Calu3 (cell line): ENCODE results near the gene HPS3. TPM values are rescaled to one million over a fixed set of nuclear protein-coding genes. Genes with fewer than 3 reads are reported as not detected.

ENCODE experiments used
- BruUV-seq: library from RNA; stranded (reverse); fragments of 400-500 nt; replicated peaks from 2 replicates; lab custom pipeline; 2021; lab: Mats Ljungman, UMichigan
- CTCF ChIA-PET: fragments of 300-600 bp; sonication (Branson Sonifier 250); formaldehyde crosslinking; loops from one replicate; lab custom pipeline; 2022; ENCODE audit warnings: antibody characterized with exemption; lab: Charles Lee
- DNase-seq: peaks from one replicate; pipeline ENCODE4 v3.0.0; 2022
- H3K27ac Mint-ChIP-seq: one replicate; pipeline ENCODE4 v1.8.0; 2022; ENCODE audit warnings: mixed read lengths; ENCODE audit not compliant: unreplicated experiment
- H3K27me3 Mint-ChIP-seq: one replicate; pipeline ENCODE4 v1.8.0; 2022; ENCODE audit warnings: mixed read lengths; ENCODE audit not compliant: unreplicated experiment
- H3K36me3 Mint-ChIP-seq: one replicate; pipeline ENCODE4 v1.8.0; 2022; ENCODE audit warnings: mild to moderate bottlenecking, moderate library complexity, mixed read lengths; ENCODE audit not compliant: insufficient read depth, unreplicated experiment
- H3K4me1 Mint-ChIP-seq: one replicate; pipeline ENCODE4 v1.8.0; 2022; ENCODE audit warnings: mild to moderate bottlenecking, low read depth, mixed read lengths; ENCODE audit not compliant: unreplicated experiment
- H3K4me3 Mint-ChIP-seq: one replicate; pipeline ENCODE4 v1.8.0; 2022; ENCODE audit warnings: mild to moderate bottlenecking, low read depth, moderate library complexity, mixed read lengths; ENCODE audit not compliant: unreplicated experiment
- H3K9me3 Mint-ChIP-seq: one replicate; pipeline ENCODE4 v1.8.0; 2022; ENCODE audit warnings: low read depth, mixed read lengths; ENCODE audit not compliant: unreplicated experiment
- CTCF ChIP-seq: fragments of 200-600 bp; IDR thresholded peaks from one replicate; pipeline ENCODE4 v1.8.0; 2022; ENCODE audit warnings: antibody characterized with exemption; ENCODE audit not compliant: unreplicated experiment
- intact Hi-C: fragments of 100-400 bp; cut with micrococcal nuclease; formaldehyde crosslinking; loops from one replicate; pipeline ENCODE4 v1.10.0; 2022; ENCODE audit not compliant: unreplicated experiment
- total RNA-seq: library from RNA; stranded (reverse); gene quantifications from 2 replicates; pipeline ENCODE4 v1.2.3, GENCODE V29; 2022

Gene HPS3
- total RNA-seq, 1 experiment from 2014 or later: 49.5 TPM

GRCh38 chr3:149081772-149082171 lies 47.7 kb upstream of the HPS3 start:
- Mint-ChIP-seq H3K4me1 (peaks cover 22% of the 10 kb centered on the region), H3K36me3 (peaks cover 29% of the 10 kb centered on the region), H3K4me3 (no peak overlapping the region), H3K27me3 (no peaks in the 10 kb centered on the region), H3K9me3 (no peaks in the 10 kb centered on the region), H3K27ac (no peak overlapping the region)
- CTCF ChIA-PET: no interaction called here
- no TSS peak for BruUV-seq
- DNase-seq: no peak
- TF ChIP-seq CTCF: no peak
- intact Hi-C loops: no loop called here

- H3K4me3 Mint-ChIP-seq: peak overlapping the region; percentile 94
- DNase-seq: no peak
- no peaks in the 10 kb centered on the region for H3K9me3 Mint-ChIP-seq
- H3K36me3 Mint-ChIP-seq: peaks cover 27% of the 10 kb centered on the region
- peaks cover 22% of the 10 kb centered on the region for H3K4me1 Mint-ChIP-seq
- no peaks in the 10 kb centered on the region for H3K27me3 Mint-ChIP-seq
- CTCF ChIA-PET: interaction anchor here (0.7 kb wide), 1 partner anchor 131 kb away, joined by 3 read pairs; no protein-coding TSS in a partner anchor
- TSS peak; percentile 26 for BruUV-seq
- intact Hi-C loops: no loop called here
- H3K27ac Mint-ChIP-seq: peak overlapping the region; percentile 86
- peak; percentile 31 for TF ChIP-seq CTCF
Measured at GRCh38 chr3:149085828-149086231, 43.6 kb upstream of the HPS3 start.

- peak; percentile 99 for DNase-seq
- Mint-ChIP-seq H3K36me3 (peaks cover 27% of the 10 kb centered on the region), H3K4me1 (peaks cover 22% of the 10 kb centered on the region), H3K27ac (peak within 1 kb of the TSS; percentile 86), H3K27me3 (no peaks in the 10 kb centered on the region), H3K9me3 (no peaks in the 10 kb centered on the region), H3K4me3 (peak within 1 kb of the TSS; percentile 94)
- intact Hi-C loops: no loop called here
- CTCF ChIA-PET: interaction anchor here (0.6 kb wide), 1 partner anchor 126 kb away, joined by 3 read pairs; no protein-coding TSS in a partner anchor
- TF ChIP-seq CTCF: no peak
- no TSS peak for BruUV-seq
Measured at GRCh38 chr3:149086232-149086988, 43.0 kb upstream of the HPS3 start, which contains the start of gene HLTF. HLTF (minus strand) TSS chr3:149086533; CDS start chr3:149086336, 197 bp downstream.

DNA sequence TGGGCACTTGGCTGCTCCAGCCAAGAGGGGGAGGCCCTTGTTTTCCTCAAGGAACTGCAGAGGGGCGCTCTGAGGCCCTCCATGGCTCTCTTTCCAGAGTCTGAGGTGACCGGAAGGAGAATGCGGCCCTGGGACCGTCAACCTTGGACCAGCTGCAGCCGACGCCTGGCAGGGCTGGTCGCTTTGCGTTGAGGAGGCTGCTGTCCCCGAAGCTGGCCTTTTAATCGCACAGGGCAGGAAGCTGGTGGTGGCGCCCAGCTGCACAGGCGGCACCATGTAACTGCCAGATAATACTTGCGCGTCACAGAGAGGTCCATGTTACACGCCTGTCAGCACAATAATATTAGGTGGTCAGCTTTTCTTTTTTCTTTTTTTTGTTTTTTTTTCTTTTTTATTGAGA lies 42.2 kb upstream of the HPS3 start:
- Mint-ChIP-seq H3K27ac (peak overlapping the region; percentile 86), H3K27me3 (no peaks in the 10 kb centered on the region), H3K4me1 (peaks cover 22% of the 10 kb centered on the region), H3K4me3 (peak overlapping the region; percentile 94), H3K9me3 (no peaks in the 10 kb centered on the region), H3K36me3 (peaks cover 27% of the 10 kb centered on the region)
- no peak for DNase-seq
- TF ChIP-seq CTCF: no peak
- BruUV-seq: no TSS peak
- CTCF ChIA-PET: no interaction called here
- intact Hi-C loops: no loop called here
